Hepatic stellate cell (primary cell): ENCODE measurements around the gene ENO2.
"Not testable (repeated sequence)": the region's sequence is repeated elsewhere in the genome, so short reads cannot be mapped to it uniquely, and the experiment has no call there.

Experiments used
- DNase-seq: peaks from one replicate; pipeline ENCODE4 v3.0.0; 2011; ENCODE audit warnings: low spot score

Gene ENO2

GRCh38 chr12:6914246-6914946 is at the start of gene ENO2:
TSS of gene ENO2 (plus strand) at chr12:6914580. CDS start at chr12:6915833, 1,253 bp downstream.
- peak; percentile 85 for DNase-seq

GRCh38 chr12:6865307-6865706 is 49.1 kb upstream of the ENO2 start:
- DNase-seq: not testable (repeated sequence)

GRCh38 chr12:6866163-6866919 is 48.0 kb upstream of the ENO2 start:
- no peak for DNase-seq

DNA sequence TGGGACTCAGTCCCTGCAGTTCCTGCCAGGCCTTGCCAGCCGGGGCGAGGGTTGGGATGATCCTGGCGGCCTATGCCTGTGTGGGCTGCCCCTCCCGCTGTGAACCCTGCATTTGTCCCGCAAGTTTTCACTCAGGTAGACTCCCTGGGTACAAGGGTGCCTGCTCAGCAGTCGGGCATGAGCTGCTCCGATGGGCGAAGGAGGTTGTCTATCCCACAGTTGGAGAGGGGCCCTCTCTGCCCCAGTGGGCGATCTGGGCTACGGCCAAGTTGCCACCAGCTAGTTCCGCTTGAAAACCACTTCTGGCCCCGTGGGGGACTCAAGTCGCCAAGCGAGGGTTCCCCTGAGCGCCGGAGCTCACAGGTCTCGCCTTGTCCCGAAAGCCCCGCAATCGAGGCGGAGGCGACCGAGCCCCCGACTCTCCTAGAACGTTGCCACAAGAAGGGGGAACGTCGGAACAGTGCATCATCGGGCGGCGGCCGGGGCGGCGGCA is 47.4 kb upstream of the ENO2 start:
- DNase-seq: peak; percentile 27

GRCh38 chr12:6867413-6868210 is 46.8 kb upstream of the ENO2 start, which contains the start of gene TPI1:
TSS of gene TPI1 (plus strand) at chr12:6867531. CDS start at chr12:6867567, 36 bp downstream.
- DNase-seq: peak; percentile 91

DNA sequence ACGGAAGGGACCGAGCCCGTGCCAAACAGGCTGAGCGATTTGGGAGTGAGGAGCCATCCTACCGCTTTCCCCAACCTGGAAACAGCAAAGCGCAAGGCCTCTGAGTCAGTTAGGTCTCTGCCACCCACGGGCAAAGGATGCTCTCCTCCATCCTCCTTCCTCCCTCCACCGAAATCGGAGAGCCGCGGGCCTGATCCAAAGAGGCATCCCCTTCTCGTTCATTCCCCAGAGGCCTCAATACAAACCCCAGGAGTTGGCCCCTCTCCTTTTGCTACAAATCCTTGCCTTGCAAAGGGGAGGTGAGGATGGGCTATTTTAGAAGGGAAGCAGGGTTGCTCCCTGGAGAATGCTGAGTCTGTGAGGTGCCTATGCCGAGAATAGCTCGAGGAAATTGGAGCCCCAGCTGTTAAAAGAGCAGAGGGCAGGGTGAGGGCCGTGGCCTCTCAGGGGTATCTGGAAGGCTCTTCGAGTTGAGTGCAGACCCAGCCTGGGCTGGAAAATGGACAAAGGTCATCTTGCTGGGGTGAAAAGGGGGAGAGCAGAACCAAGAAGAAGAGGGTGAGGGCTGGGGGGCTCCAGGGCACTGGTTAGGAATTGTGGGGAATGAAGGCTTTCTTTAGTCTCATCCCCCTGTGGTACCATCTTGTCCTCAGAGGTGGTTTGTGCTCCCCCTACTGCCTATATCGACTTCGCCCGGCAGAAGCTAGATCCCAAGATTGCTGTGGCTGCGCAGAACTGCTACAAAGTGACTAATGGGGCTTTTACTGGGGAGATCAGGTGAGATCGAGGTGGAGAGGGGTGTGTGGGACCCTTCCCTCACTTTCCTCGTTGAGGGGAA is 46.0 kb upstream of the ENO2 start:
- peak; percentile 48 for DNase-seq

DNA sequence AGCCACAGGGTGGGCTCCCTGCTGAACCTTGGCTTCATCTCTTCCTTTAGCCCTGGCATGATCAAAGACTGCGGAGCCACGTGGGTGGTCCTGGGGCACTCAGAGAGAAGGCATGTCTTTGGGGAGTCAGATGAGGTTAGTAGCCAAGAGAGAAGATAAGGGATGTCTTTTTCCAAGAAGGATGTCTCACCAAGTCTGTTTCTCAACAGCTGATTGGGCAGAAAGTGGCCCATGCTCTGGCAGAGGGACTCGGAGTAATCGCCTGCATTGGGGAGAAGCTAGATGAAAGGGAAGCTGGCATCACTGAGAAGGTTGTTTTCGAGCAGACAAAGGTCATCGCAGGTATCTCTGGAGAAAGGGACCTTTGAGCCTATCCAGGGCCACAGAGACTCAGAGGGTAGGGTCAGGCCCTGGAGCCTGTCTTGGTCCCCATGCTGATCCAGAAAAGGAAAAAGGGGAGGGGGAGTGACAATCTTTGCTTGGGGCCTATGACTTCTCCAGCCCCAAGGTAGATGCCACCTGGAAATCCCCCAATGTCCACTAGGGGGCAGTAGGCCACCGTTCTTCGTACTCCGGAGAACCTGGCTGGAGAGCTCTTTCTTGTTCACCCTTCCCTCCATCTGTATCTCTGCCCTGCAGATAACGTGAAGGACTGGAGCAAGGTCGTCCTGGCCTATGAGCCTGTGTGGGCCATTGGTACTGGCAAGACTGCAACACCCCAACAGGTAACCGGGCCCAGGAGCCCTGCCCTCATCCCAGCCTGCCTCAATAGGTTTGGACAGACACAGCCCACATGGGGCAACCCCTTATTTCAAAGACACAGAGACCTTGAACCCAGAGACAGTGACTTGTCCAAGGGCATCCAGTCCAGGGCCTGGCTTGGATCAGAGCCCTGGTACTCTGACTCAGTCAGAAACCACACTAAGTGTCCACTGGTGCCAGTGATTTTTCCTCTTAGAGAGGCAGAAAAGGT is 45.0 kb upstream of the ENO2 start:
- peak; percentile 83 for DNase-seq

GRCh38 chr12:6870304-6870703 is 44.1 kb upstream of the ENO2 start:
- not testable (repeated sequence) for DNase-seq

DNA sequence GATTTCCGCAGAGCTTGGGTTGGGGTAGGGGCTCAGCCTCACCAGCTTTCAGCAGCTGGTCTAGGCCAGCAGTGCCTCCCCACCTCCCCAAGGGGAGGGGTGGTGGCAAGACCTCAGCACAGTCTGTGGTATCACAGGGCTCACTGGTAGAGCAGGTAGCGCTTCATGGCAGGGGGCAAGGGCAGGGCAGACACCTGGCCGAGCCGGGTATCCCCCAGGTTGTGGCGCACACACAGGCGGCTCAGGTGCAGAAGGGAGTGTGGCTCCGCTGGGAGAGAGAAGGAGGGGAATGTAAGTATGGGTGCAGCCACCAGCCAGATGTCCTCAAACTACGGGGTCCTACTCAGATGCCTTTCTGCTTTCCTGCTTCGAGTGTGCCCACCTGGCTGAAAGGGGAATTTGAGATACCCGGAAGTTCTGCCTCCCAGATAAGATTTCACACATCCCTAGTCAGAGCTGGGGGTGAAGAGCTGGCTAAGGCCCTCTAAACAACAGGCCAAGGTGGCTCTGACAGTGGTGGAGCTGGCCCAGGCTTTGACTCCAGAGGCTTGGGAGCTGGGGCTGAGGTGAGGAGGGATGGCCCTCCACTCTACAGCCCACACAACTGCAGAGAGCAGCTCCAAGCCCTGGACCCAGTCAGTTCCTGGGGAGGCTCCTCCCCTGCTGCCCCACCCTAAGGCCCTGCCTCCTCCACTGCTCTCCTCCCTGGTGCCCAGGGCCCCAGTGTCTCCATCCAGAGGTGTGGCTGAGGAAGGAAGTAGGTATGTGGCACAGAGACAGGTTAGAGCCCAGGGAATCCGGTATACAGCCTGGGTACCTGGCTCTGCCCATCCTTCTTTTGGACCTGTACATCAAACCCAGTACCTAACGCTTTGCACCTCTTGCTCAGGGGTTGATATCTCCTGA is 43.1 kb upstream of the ENO2 start:
- DNase-seq: peak; percentile 44

- peak; percentile 90 for DNase-seq
Measured at GRCh38 chr12:6872073-6873048, 42.0 kb upstream of the ENO2 start.

- DNase-seq: peak; percentile 95
Measured at GRCh38 chr12:6873094-6874014, 41.0 kb upstream of the ENO2 start, which contains the start of gene SPSB2. TSS of gene SPSB2 (minus strand) at chr12:6873303. CDS start at chr12:6872901, 402 bp downstream.

GRCh38 chr12:6874015-6874368 is 40.4 kb upstream of the ENO2 start:
- not testable (repeated sequence) for DNase-seq

DNA sequence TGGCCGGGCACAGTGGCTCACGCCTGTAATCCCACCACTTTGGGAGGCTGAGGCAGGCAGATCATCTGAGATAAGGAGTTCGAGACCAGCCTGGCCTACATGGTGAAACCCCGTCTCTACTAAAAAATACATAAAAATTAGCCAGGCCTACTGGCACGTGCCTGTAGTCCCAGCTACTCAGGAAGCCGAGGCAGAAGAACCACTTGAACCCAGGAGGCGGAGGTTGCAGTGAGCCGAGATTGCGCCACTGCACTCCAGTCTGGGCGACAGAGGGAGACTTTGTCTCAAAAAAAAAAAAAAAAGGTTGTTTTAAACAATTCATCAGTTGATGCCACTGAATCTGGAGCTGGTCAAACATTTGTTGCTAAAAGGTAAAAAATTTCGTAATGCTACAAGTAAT is 34.6 kb upstream of the ENO2 start:
- DNase-seq: not testable (repeated sequence)

DNA sequence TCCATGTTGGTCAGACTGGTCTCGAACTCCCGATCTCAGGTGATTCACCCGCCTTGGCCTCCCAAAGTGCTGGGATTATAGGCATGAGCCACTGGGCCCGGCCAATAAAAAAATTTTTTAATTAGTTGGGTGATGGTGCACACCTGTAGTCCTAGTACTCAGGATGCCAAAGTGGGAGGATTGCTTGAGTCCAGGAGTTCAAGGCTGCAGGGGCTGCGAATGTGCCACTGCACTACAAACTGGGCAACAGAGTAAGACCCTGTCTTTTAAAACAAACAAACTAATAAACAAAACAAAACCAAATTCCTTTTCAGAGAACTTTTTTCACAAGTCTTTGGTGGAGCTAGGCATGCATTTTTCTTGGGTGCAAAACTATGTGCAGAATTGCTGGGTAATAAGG is 31.1 kb upstream of the ENO2 start:
- DNase-seq: no peak

- DNase-seq: no peak
Measured at GRCh38 chr12:6883683-6884082, 30.7 kb upstream of the ENO2 start.

GRCh38 chr12:6884539-6884938 is 29.8 kb upstream of the ENO2 start:
- DNase-seq: no peak
